NCI-H82 (cell line): ENCODE data around the gene GABPB1.

Experiments used
- DNase-seq: peaks from one replicate; lab custom pipeline; 2025; lab: John Stamatoyannopoulos, UW

GABPB1 gene

DNA sequence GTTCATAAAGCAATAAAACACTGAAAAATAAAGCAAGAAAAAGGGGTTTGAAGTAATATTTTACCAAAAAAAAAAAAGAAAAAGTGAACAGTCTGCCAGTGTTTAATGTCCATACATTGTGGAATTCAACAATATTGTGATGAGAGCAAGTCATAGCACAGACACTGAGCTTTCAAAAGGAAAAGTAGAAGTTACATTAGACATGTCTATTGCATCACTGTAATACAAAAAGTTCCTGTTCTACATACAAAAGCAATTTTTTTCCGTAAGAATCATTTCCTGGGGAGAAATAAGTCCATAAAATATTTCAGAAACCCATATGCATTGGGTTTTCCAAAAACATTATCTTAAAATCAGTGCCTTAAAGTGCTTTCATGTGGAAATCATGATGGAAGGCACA lies 77.6 kb downstream of the GABPB1 start:
- no peak for DNase-seq

DNA sequence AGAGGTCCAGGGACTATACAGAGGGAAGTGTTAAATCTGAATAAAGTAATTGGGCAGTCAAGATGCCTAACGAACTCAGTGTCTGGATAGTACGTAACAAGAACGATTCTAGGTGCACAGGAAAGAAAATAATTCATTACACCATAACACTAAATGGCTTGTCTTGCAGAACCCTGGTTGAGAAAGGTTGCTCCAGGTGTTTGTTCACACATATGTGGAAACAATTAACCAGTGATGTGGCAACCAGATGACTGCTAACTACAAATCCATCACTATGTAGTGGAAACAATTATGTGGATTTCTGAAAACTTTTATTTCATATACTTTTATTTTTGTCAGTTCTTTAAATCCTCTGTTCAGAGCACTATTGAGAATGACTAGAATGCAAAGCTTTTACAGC lies 79.1 kb downstream of the GABPB1 start:
- DNase-seq, result no peak

DNA sequence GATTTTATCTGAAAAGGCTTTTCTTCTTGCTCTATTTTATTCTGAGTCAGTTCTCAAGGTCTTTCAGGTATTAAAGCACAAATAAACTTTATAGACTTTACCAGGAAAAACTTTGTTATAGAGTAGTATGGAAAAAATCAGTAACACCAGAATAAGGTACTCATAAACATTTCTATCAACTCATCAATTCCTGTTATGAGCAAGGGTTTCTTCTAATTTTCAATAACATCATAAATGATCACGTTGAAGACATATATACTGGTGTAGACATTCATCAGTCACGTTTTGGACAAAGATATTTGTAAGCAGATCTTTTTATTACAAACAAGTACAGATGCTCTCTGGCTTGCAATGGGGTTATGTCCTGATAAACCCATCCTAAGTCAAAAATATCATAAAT lies 79.9 kb downstream of the GABPB1 start:
- no peak for DNase-seq

DNA sequence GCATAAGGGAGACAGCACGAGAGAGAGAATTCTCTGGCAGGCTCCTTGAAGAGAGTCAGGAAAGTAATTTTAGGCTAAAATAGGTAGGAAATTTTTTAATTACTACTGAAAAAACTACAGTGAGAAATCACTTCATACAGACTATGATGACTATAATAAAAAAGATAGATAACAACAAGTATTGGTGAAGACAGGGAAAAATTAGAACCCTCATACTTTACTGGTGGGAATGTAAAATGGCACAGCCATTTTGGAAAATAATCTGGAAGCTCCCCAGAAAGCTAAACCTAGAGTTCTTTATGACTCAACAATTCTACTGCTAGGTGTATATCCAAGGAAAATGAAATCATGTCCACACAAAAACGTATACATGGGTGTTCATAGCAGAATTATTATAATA lies 87.4 kb downstream of the GABPB1 start:
- DNase-seq, result no peak

DNA sequence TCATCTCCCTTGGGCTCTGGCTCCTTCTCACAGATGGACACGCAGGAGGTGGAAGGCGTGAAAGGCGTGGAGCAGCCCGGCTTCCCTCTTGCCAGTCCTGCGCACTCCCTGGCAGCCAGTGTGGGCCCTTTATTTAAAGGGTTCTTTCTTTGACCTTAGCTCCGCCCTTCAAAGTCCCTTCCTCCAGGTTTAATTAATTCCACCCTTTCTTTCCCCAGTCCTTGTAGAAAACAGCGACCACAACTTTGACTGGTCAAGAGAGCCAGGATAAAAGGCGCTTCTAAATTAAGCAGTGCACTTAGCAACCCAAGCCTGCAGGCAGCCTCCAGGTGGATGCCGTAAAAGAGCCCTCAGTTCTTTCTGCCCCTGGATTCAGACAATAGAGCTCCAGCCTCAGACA lies 89.4 kb downstream of the GABPB1 start, which contains the start of gene HDC:
HDC (minus strand) TSS at position 107 of the 400 bp plus-strand sequence; CDS start at position 4, 103 bp downstream.
- DNase-seq, result no peak

DNA sequence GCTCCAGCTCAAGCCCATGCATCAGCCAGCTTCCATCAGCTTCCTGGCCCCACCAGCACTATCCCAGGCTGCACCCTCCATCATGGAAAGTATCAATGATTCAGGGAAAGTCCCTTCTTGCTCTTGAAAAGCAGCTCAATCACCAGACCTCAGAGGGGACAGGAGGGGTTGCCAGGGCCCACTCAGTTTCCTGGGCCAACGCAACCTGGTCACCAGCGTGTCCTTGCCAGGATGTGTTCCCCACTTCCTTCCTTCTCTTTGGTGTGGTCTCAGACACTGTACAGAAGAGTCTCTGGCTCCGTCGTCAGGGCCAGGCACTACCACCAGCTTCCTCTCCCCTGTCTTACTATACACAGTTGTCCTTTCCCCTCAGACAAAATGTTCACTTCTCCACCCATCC lies 92.5 kb downstream of the GABPB1 start:
- no peak for DNase-seq

DNA sequence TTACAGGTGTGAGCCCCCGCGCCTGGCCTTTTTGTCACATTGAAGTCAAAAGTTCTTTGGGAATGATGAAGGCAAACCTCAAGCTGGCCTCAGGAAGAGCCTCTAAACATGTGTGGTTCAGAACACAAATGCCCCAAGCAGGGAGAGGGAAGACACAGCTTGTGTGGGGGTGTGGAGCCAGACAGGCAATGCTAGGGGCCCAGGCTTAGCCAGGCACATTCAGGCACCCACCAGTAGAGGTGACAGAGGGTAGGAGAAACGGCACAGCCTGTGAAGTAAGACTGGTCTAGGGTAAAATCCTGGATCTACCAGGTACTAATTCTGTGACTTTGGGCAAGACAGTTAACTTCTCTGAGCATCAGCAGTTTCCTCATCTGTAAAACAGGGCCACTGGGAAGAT lies 93.0 kb downstream of the GABPB1 start:
- DNase-seq, result peak; percentile 18

DNA sequence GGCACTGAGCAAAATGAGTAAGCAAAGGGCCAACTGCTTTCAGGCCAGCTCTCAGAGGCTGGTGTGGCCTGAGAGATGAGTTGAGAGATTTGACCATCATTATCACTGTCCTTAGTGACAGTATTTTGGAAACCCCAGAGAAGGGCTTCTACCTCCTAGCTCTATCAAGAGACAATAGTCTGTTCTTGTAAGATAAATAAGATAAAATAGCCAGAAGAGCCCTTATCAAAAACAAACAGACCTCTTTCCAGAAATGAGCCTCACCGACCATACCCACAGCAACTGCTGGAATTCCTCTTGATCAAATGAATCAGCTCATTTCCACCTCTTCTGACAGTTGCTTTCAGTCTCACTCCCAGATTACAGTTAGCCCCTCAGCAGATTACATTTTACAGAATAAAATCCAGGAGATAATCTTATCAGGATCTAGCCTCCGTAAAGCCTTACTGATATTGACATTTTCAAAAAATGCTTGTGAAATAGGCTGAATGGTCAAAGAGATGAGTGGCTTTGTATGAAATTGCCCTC lies 94.0 kb downstream of the GABPB1 start:
- no peak for DNase-seq

DNA sequence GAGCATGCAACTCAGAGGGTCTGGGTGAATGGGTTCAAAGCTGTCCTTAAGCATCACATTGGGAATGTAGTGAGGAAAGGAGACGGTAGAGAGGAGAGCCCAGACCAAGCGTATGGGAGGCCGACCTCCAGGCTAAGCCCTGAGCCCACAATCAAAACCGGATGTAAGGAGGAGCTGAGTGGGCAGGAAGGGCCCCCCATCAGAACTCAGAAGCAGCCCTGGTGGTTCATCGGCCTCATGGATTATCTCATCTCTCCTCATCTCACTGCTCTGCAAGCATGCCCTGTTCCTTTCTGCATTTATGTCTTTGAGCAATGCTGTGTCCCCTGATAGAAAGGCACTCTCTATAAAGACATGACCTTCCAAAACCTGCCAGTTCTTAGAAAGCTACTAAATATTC lies 95.7 kb downstream of the GABPB1 start:
- no peak for DNase-seq

DNA sequence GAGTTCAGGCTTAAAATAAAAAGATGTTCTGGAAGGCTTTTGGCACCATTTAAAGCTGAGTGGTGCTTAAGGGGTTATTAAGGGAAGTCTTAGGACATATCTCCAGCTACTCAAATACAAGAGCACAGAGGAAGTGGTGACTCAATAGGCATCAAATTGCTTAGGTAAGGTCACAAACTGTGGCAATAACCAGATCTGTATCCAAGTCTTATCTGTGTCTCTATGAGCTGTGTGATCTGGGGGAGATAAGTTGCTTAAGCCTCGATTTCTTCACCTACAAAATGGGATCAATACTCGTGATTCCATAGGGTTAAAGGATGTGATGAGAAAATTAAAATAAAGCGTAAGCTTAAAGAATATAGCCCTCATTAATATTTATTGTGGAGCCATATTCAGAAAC lies 97.1 kb downstream of the GABPB1 start:
- no peak for DNase-seq

DNA sequence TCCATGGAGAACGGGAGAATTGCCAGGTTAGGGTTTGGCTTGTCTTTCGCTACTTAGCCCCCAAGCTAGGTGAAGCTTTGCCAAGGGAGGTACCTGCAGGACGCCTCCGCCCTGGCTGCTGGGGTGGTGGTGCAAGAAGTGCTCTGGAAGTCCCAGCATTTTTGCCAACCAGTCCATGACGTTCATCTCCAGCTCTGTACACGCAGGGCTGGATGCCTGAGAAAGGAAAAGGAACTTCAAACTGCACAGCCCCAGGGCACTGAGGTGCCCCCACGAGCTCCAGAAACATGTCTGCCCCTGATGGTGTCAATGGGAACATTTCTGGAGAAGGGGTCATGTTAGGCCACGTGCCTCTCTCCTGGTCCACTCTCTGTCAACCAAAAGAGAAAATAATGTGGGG lies 97.7 kb downstream of the GABPB1 start:
- no peak for DNase-seq

DNA sequence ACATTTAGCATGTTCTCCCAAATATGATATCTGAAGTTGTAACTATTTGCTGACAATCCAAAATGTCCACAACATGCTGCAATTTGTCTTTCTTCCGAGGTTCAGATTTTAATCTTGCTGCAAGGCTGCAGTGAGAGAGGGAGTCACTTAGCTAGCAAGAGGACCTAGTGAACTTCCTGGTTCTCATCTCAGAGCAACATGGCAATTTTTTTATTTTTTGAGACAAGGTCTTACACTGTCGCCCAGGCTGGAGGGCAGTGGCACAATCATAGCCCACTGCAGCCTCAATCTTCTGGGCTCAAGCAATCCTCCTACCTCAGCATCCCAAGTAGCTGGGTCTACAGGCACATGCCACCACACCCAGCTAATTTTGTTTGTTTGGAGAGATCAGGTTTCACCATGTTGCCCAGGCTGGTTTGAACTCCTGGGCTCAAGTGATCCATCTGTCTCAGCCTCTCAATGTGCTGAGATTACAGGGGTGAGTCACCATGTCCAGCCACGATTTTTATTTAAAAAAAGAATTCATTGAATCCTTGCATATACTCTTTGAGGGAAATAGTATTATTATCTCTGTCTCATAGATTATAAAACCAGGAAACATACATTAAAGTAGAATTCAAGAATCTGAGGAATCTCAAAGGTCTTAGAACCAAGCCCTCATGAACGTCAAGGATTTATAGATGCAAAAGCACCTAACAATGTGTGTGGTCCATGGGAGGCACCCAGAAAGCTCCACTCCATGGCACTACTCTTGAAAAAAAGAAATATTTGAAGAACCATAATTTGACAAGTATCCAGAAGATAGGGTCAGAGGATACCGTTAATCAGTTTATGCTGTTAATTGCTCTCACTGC lies 98.6 kb downstream of the GABPB1 start:
- peak; percentile 4 for DNase-seq

DNA sequence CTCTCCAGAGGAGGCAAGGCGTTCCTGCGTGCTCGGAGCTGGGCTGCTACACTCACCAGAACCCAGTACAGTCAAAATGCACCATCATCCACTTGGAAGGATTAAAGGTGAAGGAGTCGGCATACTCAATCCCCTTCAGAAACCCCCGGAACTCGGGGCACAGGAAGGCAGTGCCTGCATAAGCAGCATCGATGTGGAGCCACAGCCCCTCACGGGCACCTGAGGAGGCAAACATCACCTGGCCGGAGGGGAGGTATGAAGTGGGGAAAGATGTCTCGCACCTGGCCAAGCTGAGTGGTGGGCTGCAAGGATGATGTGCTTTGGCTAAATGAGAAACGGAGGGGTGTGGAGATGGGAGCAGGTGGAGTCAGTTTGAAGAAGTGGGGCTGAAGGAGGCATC lies 102.4 kb downstream of the GABPB1 start:
- DNase-seq, result no peak

DNA sequence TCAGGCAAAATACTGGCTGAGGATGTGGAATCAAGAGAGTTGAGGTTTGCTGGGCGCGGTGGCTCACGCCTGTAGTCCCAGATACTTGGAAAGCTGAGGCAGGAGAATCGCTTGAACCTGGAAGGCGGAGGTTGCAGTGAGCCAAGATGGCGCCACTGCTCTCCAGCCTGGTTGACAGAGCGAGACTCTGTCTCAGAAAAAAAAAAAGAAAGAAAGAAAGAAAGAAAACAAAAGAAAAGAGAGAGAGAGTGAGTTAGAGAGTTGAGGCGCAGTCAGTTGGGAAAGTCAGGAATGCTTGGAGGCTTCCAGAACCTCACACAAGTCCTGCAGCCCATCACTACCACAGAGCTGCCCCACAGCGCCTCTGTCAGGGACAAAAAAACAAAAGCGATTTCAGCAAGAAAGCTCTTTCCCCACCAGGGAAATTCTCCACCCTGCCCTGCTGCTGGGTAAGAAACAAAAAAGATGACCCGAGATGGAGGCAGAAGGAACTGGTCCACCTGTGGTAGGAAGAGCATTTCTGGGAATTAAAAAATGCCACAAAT lies 103.3 kb downstream of the GABPB1 start:
- no peak for DNase-seq

DNA sequence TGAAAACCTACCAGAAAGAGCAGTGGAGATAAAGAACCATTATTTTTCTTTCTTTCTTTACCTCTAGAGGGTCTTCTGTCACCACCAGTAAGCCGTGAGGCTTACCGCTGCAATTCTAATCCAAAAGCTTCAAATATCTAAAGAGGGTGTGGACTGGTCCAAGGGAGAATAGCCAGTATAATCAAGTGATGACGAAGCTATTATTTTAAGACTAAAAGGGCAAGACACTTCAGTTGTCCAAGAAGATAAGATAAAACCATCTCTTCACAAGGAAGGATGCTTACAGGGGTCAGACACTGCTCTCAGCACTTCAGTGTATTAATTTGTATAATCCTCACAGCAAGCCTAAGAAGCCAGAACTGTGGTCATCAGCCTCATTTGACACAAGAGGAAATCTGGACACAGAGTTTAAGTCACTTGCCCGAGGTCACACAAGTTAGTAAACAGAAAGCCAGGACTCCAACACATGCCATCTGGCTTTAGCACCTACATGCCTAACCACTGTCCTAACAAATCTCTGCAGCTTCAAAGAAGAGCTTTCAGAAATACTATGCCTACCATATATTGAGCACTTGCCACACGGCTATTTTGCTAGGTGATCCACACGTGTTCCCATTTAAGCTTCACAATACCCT lies 104.1 kb downstream of the GABPB1 start:
- peak; percentile 8 for DNase-seq

DNA sequence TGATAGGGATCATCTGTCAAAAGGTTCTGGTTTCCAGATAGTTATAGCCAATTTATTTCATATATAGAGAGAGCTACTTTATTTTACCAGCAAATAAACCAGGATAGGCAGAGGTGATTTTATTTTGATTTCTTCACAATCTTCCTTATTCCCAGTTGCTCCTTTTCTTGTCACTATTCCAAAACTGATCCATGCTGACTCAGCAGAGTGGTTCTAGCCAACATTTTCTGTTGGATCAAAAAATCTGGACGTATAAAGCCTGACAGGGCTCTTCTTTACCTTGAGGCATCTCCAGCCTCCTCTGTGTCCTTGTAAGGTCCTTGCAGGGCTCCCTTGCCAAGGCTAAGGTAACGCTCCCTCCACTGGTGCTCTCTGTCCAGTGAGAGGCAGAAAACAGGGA lies 105.3 kb downstream of the GABPB1 start:
- no peak for DNase-seq

DNA sequence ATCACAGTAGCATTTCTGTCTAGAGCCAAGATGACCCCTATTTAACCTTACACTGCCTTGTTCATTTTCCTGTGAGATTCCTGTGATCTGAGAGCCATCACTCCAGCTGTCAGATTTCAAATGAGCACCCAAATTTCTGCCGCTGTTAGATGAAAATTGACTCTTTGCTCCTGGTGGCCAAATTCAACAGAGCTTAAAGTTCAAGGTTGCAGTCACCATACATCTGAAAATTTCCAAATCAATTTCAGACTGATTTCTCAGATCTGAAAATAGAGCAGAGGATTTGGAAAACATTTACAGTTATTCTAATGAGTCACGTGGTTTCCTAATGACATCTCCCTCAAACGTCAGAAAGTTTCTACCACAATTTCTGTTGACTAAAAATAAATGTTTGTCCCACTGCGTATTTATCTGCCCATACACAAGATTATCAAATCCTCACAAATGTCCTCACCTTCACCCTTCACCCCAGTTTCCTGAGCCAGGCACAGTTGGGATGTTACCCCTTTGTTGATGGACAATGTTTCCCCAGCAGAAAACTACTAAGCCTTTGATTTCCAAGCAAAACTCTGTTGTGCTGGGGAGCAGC lies 105.9 kb downstream of the GABPB1 start:
- DNase-seq, result no peak

DNA sequence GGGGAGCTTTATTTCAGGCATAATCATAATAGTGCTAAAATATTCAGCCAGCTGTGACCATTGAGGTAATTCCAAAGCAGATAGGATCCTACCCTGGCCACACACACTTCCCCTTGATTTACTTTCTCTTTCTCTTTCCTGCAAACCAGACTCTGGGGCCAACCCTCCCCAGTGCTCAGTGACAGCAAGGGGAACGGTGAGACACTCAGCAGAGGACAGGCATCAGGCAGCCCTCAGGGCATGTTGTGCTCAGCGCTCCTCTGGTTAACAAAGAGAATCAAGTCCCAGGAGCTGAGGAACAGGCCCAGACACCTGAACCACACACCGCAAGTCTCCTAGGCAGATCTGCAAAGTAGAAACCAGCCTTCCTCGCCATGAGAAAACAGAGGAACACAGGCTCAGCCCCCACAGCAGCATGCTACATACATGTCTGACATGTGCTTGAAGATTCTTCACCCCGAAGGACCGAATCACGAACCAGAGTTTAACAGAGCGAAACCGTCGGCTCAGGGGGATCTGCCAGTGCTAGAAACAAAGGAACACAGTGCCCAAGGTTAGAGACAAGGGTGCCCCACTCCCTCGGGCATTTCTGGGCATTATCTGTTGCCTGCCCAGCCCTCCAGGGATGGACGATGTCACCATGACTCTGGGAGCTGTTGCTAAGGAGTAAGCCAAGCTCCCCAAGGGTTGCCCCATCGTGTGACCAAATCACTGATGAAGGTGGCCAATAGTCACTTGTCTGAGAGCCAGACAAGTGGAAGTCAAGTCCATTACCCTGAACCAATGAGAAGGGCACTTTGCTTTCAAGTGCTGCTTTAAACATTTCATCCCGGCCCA lies 107.0 kb downstream of the GABPB1 start:
- DNase-seq, result no peak

DNA sequence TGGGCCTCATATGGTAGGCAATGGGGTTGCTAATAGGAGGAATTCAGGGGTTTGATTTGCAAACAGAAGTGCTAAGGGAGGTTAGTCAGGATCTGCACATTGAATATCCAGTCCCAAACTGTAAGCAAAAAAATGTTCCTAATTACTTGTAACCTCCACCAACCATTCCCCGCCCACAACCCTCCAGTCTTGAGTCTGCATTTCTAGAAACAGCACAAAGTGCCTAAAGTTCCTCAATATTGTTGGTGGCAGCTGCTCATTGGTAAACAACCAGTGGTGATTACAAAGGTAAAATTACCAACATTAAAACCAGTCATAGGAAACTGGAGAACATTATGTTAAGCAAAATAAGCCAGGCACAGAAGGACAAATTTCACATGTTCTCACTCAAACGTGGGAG lies 108.4 kb downstream of the GABPB1 start:
- DNase-seq, result no peak

DNA sequence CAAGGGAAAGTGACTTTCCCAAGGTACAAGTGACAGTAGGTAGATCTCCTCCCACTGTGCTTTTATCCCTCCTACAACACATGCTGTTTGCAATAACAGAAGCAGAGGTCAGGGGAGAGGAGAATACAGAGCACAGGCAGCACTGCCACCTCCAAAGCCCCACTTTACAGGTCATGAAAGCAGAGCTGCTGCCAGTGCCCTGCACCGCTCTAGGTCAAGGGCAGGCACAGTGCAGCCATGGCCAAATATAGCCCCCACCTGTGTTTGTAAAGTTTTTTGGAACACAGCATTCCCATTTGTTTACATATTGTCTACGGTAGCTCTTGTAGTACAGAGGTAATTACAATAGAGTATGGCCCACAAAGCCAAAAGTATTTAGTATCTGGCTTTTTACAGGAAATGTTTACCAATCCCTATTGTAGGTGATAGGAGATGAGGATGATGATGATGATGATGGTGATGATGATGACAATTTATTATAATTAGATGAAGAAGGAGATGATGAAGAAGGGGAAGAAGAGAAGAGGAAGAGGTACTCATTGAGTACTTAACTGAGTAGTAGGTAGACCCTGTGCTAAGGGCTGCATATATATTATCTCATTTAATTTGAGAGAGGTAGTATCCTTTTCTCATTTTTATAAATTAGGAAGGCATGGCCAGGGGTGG lies 109.9 kb downstream of the GABPB1 start:
- DNase-seq, result no peak

DNA sequence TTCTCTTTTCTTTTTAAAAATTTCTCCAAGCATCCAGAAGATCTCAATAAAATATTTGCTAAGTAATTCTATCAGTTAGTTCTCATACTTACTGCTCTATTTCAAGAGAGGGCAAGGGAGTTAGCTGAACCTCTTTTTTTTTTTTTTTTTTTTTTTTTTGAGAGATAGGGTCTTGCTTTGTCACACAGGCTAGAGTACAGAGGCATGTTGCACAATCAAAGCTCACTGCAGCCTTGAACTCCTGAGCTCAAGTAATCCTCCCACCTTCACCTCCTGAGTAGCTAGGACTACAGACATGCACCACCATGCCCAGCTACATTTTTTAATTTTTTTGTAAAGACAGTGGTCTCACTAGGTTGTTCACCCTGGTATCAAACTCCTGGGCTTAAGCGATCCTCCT lies 110.8 kb downstream of the GABPB1 start:
- DNase-seq, result no peak
